ENCODE results near the gene DENND1B. TPM values are rescaled to one million over a fixed set of nuclear protein-coding genes. Genes with fewer than 3 reads are reported as not detected.

The DENND1B gene
- total RNA-seq, 1 donor from 2014 or later: 26.9 TPM

- H3K9me3 ChIP-seq (replicated peaks): peaks cover 9% of the 10 kb centered on the region
- H3K4me1 ChIP-seq: no peaks in the 10 kb centered on the region
- DNase-seq: no peak
- no peak for TF ChIP-seq CTCF (IDR thresholded peaks at IDR 0.05; ENCODE audit: borderline replicate concordance)
- no peak overlapping the region for H3K27ac ChIP-seq (replicated peaks)
- H3K36me3 ChIP-seq: no peaks in the 10 kb centered on the region
- intact Hi-C loops (cut with micrococcal nuclease): no loop called here
- H3K4me3 ChIP-seq: no peak overlapping the region
- no peaks in the 10 kb centered on the region for H3K27me3 ChIP-seq (ENCODE audit: low read depth)
Observed at GRCh38 chr1:197782722-197783360, 7.6 kb upstream of the DENND1B start.

- intact Hi-C loops (cut with micrococcal nuclease): no loop called here
- H3K9me3 ChIP-seq (replicated peaks): peaks cover 9% of the 10 kb centered on the region
- H3K36me3 ChIP-seq: no peaks in the 10 kb centered on the region
- no peak for DNase-seq
- no peaks in the 10 kb centered on the region for H3K4me1 ChIP-seq
- H3K27me3 ChIP-seq (ENCODE audit: low read depth): no peaks in the 10 kb centered on the region
- no peak overlapping the region for H3K4me3 ChIP-seq
- H3K27ac ChIP-seq (replicated peaks): no peak overlapping the region
- TF ChIP-seq CTCF (IDR thresholded peaks at IDR 0.05; ENCODE audit: borderline replicate concordance): no peak
Observed at GRCh38 chr1:197781968-197782721, 6.9 kb upstream of the DENND1B start.

- Histone ChIP-seq H3K4me1 (peaks cover 13% of the 10 kb centered on the region), H3K27me3 (ENCODE audit: low read depth) (no peaks in the 10 kb centered on the region), H3K27ac (replicated peaks) (no peak overlapping the region), H3K36me3 (no peaks in the 10 kb centered on the region), H3K9me3 (replicated peaks) (peaks cover 9% of the 10 kb centered on the region), H3K4me3 (no peak overlapping the region)
- no peak for TF ChIP-seq CTCF (IDR thresholded peaks at IDR 0.05; ENCODE audit: borderline replicate concordance)
- DNase-seq: no peak
- intact Hi-C loops (cut with micrococcal nuclease): no loop called here
Observed at GRCh38 chr1:197779921-197780320, 4.6 kb upstream of the DENND1B start.

GRCh38 chr1:197778366-197778945 is 3.2 kb upstream of the DENND1B start:
- Histone ChIP-seq H3K27me3 (ENCODE audit: low read depth) (no peaks in the 10 kb centered on the region), H3K27ac (replicated peaks) (no peak overlapping the region), H3K4me3 (no peak overlapping the region)

More at GRCh38 chr1:197778366-197778945, 3.2 kb upstream of the DENND1B start:
- no peak for TF ChIP-seq CTCF (IDR thresholded peaks at IDR 0.05; ENCODE audit: borderline replicate concordance)
- H3K9me3 ChIP-seq (replicated peaks): peaks cover 9% of the 10 kb centered on the region
- no peak for DNase-seq
- intact Hi-C loops (cut with micrococcal nuclease): no loop called here
- H3K36me3 ChIP-seq: no peaks in the 10 kb centered on the region
- H3K4me1 ChIP-seq: peaks cover 26% of the 10 kb centered on the region

All from left ventricle myocardium inferior (tissue), 1 donor.